T47D (cell line): Measurements from ENCODE around the gene ATP2C2.
A peak's percentile ranks its signal among the peaks of the same experiment; 100 is the strongest.

Source experiments
- DNase-seq, 2 experiments: peaks; one replicate each; pipeline versions ENCODE4 v3.0.0 to v3.0.0-alpha.2; 2011 to 2012; ENCODE audit warnings: low read depth in 1 of 2, low spot score in 1 of 2
- JUND ChIP-seq: IDR thresholded peaks from 2 replicates; pipeline ENCODE4 v1.6.1; 2012; ENCODE audit warnings: low read depth
- in situ Hi-C: cut with HindIII; loops from 2 replicates; pipeline ENCODE4 v1.10.0; 2016; ENCODE audit warnings: low sequenced_read_pairs, low pct_unique_long_range_greater_than_20kb

The ATP2C2 gene

DNA sequence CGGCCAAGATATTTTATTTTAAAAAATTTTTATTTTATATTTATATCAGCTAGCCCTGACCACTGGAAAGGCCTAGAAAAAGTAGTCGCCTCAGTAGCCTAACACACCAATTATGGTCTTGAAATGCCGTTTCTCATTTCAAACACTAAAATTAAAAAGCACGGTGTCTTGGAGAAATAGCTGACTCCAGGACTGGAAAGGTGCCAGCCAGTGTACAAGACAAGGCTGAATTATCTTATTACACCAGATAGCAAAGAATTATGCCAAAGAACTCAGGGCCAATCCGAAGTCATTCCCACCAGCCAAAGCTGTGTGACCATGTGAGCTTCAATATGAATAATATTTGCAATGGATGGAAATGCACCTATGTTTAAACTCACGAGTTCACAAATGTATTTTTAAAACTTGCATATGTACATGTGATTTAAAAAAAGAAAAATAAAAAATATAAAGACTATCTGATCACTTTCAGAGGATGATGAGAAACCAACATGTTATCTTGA is 19.9 kb upstream of the ATP2C2 start:
- DNase-seq, result no peak
- in situ Hi-C loops, result no loop called here
- no peak for TF ChIP-seq JUND

DNA sequence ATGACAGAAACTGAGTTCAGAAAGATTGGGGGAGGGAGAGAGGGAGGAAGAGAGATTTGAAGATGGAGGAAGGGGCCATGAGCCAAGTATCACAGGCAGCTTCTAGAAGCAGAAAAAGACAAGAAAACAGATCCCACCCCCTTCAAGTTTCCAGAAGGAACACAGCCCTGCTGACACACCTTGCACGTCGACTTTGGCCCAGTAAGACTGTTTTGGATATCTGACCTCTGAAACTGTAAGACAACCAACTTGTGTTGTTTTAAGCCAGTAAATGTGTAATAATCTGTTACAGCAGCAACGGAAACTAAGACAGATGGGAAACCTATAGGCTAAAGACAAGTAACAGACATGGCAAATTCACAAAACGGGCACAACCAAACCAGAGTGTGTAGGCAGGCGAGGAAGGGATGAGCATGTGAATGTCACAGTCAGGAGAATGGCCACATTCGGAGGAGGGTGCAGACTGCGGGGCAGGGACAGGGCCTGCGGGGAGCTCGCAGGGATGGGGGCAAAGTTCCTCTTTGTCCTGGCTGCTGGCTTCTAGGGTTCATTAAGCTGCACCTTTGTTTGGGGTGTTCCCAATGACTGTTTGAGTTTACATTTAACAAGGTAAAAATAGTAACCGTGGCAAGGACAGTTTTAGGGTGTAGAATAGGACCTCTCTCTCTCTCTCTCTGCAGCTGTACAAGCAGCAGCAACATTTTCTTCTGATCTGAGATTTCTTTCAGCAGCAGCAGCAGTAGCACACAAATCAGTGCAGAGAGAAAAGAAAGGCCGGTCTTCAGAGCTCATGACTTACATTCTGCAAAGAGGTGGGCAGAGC is 18.3 kb upstream of the ATP2C2 start:
- in situ Hi-C loops, result no loop called here
- no peak for TF ChIP-seq JUND
- no peak for DNase-seq

DNA sequence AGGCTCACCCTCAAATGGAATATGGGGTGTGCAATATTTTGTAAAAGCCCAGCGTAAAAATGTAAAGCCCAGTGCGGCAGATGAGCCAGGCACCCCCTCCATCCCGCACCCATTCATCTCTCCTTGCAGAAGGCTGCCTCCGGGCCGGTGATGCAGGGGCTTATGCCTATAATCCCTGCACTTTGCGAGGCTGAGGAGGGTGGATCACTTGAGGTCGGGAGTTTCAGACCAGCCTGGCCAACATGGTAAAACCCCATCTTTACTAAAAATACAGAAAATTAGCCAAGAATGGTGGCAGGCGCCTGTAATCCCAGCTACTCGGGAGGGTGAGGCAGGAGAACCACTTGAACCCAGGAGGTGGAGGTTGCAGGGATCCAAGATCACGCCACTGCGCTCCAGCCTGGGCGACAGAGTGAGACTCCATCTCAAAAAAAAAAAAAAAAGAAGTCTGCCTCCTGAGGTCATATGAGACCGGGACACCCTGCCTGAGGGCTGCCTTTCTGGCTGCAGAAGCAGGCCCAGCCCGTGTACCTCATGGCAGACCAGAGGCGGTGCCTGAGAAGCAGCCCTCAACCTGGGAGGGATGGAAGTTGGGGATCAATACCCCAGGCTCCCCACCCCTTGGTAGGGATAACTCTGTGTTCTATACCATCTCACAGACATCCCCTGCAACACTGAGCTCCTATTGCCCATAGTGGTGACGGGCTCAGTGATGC is 17.5 kb upstream of the ATP2C2 start:
- TF ChIP-seq JUND, result no peak
- in situ Hi-C loops, result no loop called here

DNA sequence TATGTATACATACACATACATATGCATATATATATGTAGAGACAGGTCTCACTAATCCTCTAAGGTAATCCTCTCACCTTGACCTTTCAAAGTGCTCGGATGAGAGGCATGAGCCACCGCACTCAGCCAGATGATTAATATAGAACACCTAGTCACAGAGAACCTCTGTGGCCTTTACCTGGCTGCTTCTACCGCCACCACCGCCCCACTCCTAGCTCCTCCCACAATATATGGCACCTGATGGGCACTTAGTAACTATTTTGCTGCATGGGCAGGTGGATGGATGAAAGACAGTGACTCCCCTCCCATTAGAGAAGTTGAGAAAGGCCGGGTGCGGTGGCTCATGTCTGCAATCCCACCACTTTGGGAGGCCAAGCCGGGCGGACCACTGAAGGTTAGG is 16.7 kb upstream of the ATP2C2 start:
- no peak for DNase-seq
- in situ Hi-C loops, result no loop called here
- no peak for TF ChIP-seq JUND

More for the DNA sequence above, 17.5 kb upstream of the ATP2C2 start:
- no peak for DNase-seq

DNA sequence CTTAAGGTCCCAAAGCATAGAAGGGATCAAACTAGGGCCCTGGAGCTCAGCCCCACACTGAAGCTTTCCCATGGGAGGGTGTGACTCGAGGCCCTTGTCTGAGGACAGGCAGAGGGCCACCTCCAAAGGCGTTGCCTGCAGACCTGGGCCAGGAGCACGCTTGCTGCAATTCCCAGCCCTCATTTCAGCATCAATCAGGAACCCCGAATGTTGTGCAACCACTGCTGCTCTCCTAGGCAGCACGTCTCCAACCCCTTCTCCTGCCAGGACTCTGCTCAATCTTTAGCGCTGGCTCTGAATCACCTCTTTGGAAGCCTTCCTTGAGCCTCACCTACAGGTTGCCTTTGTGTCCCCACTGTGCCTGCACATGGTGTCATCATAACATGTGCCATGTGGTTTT is 14.0 kb upstream of the ATP2C2 start:
- DNase-seq, result no peak
- in situ Hi-C loops, result no loop called here
- no peak for TF ChIP-seq JUND

DNA sequence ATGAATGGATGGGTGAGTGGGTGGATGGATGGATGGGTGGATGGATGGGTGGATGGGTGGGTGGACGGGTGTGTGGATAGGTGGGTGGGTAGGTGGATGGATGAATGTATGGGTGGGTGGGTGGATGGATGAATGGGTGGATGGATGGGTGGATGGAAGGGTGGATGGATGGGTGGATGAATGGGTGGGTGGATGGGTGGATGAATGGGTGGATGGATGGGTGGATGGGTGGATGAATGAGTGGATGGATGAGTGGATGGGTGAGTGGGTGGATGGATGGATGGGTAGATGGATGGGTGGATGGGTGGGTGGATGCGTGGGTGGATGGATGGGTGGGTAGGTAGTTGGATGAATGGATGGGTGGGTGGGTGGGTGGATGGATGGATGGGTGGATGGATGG is 13.2 kb upstream of the ATP2C2 start:
- no peak for TF ChIP-seq JUND
- DNase-seq, result no peak
- in situ Hi-C loops, result no loop called here

DNA sequence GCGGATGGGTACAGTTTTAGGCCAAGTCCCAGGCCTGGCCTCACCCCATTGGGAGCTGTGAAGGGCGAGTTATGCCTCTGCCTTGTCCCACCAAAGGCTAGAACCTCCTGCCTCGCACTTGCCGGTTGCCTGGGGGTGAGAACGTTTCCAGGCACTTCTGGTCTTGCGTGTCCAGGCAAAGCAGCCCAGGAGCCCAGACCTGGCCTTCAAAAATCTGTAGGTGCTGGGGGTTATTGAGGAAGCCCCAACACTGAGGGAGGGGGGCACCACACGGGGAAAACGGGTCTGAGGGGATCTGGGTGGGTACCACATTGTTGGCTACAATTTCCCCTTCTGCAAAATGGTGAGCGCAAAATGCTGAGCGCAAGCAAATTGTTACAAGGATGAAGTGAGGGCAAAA is 12.2 kb upstream of the ATP2C2 start:
- no peak for DNase-seq
- no peak for TF ChIP-seq JUND
- in situ Hi-C loops, result no loop called here

DNA sequence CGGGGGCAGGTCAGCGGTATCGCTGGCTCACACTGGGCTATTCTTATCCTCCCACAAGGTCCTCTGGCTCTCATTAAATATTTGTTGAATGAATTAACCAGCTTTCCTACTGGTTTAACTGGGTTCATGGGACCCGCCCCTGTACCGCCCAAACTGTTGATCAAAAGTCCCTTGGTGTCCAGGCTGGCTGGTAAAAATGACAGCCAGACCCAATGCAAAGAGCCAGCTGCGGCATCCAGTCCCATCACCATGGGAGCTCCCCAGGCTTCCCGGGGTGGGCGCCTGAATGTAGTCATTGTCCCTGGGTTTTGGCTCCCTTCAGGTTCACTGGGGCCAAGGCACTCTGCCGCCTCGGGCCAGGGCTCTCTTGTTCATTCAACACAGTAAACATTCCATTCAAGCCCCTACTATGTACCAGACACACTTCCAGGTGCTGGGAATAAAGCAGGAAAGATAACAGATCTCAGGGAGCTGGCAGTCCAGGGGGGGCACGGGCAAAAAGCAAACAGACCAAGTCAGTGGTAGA is 11.7 kb upstream of the ATP2C2 start:
- peak; percentile 52 to 79 for DNase-seq
- no peak for TF ChIP-seq JUND
- in situ Hi-C loops, result no loop called here

DNA sequence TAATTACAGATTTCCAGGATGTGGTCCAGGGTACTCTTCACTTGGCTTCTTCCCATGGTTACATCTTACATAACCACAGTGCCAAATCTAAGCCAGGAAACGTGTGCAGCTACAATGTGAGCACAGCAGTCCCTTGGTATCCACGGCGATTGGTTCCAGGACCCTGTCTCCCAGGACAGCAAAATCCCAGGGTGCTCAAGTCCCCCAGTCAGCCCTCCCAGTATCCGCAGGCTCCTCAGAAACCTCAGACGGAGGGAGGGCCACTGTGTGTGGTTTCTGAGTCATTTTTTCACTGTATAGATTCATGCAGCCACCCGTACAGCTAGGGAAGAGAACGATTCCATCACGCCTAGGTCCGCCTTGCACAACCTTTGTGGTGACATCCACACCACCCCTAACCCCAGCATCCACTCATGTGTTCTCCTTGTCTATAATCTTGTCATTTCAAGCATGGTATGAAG is 11.1 kb upstream of the ATP2C2 start:
- in situ Hi-C loops, result no loop called here
- TF ChIP-seq JUND, result no peak
- DNase-seq, result no peak

DNA sequence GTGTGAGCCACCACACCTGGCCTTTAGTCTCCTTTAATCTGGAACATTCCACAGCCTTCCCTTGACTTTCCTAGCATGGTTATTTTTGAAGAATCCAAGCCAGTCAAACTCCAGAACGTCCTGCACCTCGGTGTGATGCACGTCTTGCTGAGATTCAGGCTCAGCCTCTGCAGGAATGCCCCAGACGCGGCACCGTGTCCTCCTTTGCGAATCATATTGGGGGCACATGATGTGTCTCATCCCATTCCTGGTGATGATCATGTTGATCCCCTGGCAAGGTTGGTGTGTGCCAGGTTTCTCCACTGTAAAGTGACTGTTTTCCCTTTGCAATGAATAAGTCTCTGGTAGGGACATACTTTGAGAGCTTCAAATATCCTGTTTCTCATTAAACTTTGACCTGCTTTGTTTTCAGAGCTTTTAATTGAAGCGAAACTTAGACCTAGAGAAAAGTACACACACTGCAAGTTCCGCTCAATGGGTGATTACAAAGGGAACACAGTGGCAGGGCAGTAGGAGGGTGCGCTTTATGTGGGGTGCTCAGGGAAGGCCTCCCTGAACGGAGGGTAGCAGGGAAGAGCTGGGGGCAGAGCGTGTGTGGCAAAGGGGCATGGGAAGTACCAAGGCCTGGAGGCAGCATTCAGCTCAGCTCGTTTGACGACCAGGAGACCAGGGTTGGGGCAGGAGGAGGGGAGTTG is 9.6 kb upstream of the ATP2C2 start:
- TF ChIP-seq JUND, result no peak
- DNase-seq, result no peak
- in situ Hi-C loops, result no loop called here

DNA sequence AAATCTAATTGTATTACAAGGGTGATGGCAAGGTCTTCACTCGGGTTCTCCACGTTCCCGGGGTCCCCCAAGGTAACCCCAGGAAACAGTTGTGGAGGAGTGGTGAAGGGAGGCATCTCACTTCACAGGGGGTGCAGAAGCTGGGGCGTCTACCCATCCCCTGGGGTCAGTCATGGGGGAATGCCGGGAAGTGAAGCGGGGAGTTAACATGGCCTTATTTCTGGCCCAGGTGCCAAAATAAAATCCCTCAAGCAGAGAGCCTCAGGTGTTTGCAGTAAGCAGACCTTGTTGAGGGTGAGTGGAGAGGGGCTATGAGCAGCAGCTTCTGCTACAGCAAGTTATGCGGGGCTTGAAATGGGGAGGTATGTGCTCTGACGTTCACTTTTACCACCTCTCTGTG is 9.0 kb upstream of the ATP2C2 start:
- in situ Hi-C loops, result no loop called here
- DNase-seq, result no peak

DNA sequence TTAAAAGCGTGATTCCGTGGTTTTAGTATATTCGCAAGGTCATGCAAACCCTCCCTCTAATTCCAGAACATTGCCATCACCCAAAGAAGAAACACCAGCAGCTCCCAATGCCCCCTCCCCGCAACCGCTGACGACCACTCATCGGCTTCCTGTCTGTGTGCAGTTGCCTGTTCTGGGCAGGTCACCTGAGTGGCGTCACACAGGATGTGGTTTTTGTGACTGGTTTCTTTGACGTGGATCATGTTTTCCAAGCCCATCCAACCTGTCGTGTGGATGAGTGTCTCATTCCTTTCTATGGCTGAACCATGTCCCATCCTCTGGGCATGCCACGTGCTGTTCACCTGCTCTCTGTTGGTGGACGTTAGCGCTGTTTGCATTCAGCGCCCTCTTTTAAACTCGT is 8.2 kb upstream of the ATP2C2 start:
- no peak for DNase-seq
- TF ChIP-seq JUND, result no peak
- in situ Hi-C loops, result no loop called here

More for the DNA sequence above, 9.0 kb upstream of the ATP2C2 start:
- TF ChIP-seq JUND, result no peak

DNA sequence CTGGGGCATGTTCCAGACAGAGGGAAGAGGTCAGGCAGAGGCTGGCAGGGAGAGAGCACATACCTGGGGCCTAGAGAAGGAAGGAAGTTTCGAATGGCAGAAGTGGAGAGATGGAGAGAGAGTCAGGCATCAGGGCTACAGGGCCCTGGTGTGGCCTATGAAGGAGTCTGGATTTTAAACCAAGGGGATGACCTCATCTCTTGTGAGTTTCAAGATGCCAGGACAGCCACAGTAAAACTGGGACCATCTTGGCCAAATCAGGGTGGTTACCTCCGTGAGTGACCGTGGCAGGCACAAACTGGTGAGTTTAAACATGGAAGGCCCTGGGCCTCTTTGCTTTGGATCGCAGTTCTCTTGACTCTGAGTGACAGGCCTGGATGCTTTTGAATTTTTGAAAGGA is 7.6 kb upstream of the ATP2C2 start:
- TF ChIP-seq JUND, result no peak
- DNase-seq, result no peak
- in situ Hi-C loops, result no loop called here
